Measurements from ENCODE around the gene CNRIP1. TPM values are rescaled to one million over a fixed set of nuclear protein-coding genes. Genes with fewer than 3 reads are reported as not detected.
A peak's percentile ranks its signal among the peaks of the same experiment; 100 is the strongest.

Gene CNRIP1
- total RNA-seq, 4 donors from 2014 or later = 22.2 to 48.1 (median 39.0) TPM

DNA sequence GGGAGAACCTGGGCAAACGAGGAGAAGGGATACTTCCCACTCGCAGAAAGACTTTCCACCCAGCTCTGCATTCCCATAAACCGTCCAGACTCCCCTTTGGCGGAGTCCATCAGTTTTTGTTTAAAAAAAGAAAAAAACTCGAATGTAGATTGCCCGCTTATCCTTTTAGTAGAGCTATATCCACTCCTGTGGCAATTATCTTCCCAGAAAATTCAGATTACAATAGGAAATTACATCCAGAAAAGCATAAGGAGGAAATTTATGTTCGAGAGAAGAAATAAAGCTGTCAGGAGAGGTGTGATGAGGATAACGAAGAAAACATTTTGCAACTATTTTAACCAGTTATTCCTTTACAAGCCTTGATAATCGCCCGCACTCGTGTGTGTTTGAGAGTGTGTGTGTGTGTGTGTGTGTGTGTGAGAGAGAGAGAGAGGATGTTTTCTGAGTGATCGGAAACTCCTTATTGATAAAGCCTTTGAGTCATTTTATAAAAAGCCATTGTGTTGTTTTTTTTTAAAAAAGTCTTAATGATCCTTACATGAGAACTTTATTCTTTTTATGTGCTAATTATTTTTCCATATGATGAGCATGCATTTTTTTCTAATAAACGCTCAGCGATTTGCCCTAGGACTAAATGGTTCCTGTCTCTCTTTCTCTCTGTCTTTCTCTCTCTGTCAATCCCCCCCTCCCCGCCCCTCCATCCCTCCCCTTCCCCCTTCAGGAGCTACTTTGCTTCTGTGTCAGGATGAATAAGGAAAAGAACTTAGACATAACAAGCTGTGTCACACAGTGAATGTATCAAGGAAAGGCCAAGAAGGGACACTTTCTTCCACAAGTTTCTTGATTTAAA lies 66.3 kb downstream of the CNRIP1 start:
- Histone ChIP-seq H3K4me3 (peak overlapping the region; percentile 92), H3K27ac (peak overlapping the region; percentile 93 to 99 (median 98)), H3K9me3 (no peaks in the 10 kb centered on the region), H3K36me3 (no peaks in the 10 kb centered on the region), H3K27me3 (no peaks in the 10 kb centered on the region), H3K4me1 (peaks cover 6 to 55% (median 16%) of the 10 kb centered on the region in 3 donors)
- no peak for TF ChIP-seq POLR2AphosphoS5 (IDR thresholded peaks at IDR 0.05)
- TF ChIP-seq POLR2A (IDR thresholded peaks at IDR 0.05) = no peak
- TF ChIP-seq CTCF (IDR thresholded peaks at IDR 0.05) = no peak
- TF ChIP-seq EP300 (IDR thresholded peaks at IDR 0.05) = no peak
- ATAC-seq = no peak
- WGBS, 2 donors (ENCODE audit: low coverage in 1 of 2) = 0 to 2% methylated on average over 12 to 13 of the region's 15 CpGs

- H3K27ac ChIP-seq = peak within 1 kb of the TSS; percentile 93 to 99 (median 98)
- H3K9me3 ChIP-seq = no peaks in the 10 kb centered on the region
- TF ChIP-seq CTCF (IDR thresholded peaks at IDR 0.05) (peak in 1 of 4 experiments; percentile 25), EP300 (IDR thresholded peaks at IDR 0.05) (no peak), POLR2A (IDR thresholded peaks at IDR 0.05) (peak; percentile 68 to 77), POLR2AphosphoS5 (IDR thresholded peaks at IDR 0.05) (peak; percentile 88)
- 0 to 1% methylated on average over 24 to 33 of the region's 79 CpGs for WGBS, 2 donors (ENCODE audit: low coverage in 1 of 2)
- peaks cover 11 to 64% (median 21%) of the 10 kb centered on the region in 3 donors for H3K4me1 ChIP-seq
- peak within 1 kb of the TSS; percentile 92 for H3K4me3 ChIP-seq
- no peaks in the 10 kb centered on the region for H3K27me3 ChIP-seq
- H3K36me3 ChIP-seq = no peaks in the 10 kb centered on the region
- peak; percentile 97 for ATAC-seq
These were observed 67.1 kb downstream of the CNRIP1 start, which contains the start of gene PPP3R1 for GRCh38 chr2:68252400-68253218. Gene PPP3R1 (minus strand): TSS chr2:68252532. CDS start chr2:68252127, 405 bp downstream.

- H3K27ac ChIP-seq = peak overlapping the region; percentile 89 to 99 (median 98)
- H3K4me3 ChIP-seq = peak overlapping the region; percentile 77 to 92
- H3K4me1 ChIP-seq = peaks cover 12 to 71% (median 24%) of the 10 kb centered on the region in 3 donors
- H3K9me3 ChIP-seq = no peaks in the 10 kb centered on the region
- ATAC-seq = peak; percentile 4
- 0% methylated on average over 6 of the region's 78 CpGs; no CpG with 5 or more reads in 1 of the 2 donors for WGBS, 2 donors (ENCODE audit: low coverage in 1 of 2)
- TF ChIP-seq POLR2A (IDR thresholded peaks at IDR 0.05) (no peak), CTCF (IDR thresholded peaks at IDR 0.05) (no peak), EP300 (IDR thresholded peaks at IDR 0.05) (no peak), POLR2AphosphoS5 (IDR thresholded peaks at IDR 0.05) (no peak)
- no peaks in the 10 kb centered on the region for H3K27me3 ChIP-seq
- no peaks in the 10 kb centered on the region for H3K36me3 ChIP-seq
These were observed 67.8 kb downstream of the CNRIP1 start for GRCh38 chr2:68251855-68252399.

DNA sequence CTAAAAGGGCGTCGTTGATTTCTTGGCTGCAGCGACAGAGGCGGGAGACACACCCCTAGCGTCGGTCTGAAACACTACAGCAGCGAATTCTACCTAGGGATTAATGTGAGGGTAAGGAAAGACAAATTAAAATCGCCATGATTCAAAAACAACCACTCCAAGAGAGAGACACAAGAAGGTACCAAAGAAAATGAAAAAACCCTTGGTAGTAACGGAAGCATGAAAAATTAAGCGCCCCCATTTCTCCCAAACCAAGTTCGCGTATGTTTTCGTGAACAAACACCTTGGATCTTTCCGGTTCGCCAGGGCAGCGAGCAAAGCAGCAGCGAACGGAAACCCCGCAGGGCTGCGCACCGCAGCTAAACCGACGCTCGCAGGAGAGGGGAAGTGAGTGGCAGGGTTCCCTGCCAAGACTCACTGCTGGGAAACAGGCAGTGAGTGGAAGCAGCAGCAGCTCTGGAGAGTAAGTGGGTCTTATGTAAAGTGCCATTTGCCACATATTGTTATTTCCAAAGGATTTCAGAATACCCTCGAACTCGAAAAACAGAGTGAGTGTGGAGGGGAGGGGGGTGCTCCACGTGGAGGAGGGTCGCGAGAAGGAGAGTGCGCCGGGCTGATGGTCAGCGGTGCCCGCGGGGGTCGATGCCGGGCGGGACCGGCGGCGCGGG lies 68.4 kb downstream of the CNRIP1 start:
- ATAC-seq = peak; percentile 50
- Histone ChIP-seq H3K4me1 (peaks cover 14 to 74% (median 24%) of the 10 kb centered on the region in 3 donors), H3K27ac (peak overlapping the region; percentile 89 to 99 (median 98)), H3K27me3 (no peaks in the 10 kb centered on the region), H3K4me3 (peak overlapping the region; percentile 77 to 92), H3K36me3 (no peaks in the 10 kb centered on the region), H3K9me3 (no peaks in the 10 kb centered on the region)
- TF ChIP-seq POLR2A (IDR thresholded peaks at IDR 0.05) (peak in 1 of 2 donors; percentile 28), CTCF (IDR thresholded peaks at IDR 0.05) (peak; percentile 45 to 78 (median 70)), EP300 (IDR thresholded peaks at IDR 0.05) (no peak), POLR2AphosphoS5 (IDR thresholded peaks at IDR 0.05) (peak; percentile 44)
- 0 to 1% methylated on average over 20 to 24 of the region's 41 CpGs for WGBS, 2 donors (ENCODE audit: low coverage in 1 of 2)

Data from gastroesophageal sphincter (tissue), 4 donors.